ENCODE results near the gene PPBP.

Gene PPBP, protein sequence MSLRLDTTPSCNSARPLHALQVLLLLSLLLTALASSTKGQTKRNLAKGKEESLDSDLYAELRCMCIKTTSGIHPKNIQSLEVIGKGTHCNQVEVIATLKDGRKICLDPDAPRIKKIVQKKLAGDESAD

DNA sequence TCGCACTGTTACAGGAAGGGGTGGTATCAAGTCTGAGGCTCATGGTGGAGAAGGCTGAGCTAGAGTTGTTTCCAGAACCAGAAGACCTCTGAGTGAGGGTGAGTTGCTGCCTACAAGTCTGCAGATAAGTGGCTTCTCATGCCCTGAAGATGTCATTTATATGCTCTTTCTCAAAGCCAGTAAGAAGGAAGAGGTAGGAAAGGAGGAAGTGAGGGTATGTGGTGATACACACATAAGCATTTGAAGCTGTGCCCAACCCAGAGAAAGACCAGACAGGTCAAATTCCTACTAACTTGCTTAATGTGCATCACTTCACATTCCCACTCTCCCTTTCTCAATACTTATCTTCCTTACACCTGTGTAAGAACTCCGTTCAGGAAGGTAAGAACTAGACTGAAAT is at the start of gene PPBP:
PPBP (minus strand) TSS at position 130 of the 400 bp plus-strand sequence; CDS start at position 43, 87 bp downstream.
- no peak for DNase-seq (ENCODE audit: low spot score)

DNA sequence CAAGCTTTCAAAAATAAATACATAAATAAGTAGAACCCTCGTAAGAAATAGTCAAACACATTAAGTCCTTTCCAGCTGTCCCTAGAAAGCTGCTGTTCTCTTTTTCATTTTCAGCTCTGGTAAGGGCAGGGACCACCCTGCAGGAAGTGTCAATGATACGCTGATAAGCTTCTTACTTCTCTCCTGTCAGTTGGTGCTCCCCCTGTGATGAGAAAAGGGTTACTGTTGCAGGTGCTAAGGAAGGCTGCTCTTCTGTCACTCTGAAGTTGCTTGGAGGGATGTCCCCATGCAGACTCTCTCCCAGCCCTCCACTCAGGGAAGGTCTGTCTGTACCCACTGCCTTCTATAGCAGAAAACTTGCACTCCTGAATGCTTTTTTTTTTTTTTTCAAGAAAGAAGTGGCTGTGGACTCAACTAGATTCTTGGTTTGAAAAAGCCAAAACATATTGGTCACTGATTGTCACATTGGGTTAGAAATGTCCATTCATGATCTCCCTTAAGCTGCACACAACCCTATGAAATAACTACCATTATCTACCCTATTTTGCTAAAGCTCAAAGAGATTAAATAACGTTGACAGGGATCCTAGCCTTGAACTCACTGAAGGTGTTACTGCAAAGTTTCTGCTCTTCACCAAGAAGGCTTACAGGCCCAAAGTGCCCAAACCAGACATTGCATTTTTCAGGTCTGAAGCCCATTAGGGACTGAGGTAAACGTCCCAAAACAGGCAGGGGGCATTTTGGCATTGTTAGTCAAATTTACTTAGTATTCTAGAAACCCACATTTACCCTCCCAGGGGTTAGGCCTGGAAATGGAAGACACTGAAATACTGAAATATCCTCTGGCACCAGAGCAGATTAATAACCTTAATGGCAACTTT is 49.3 kb upstream of the PPBP start:
- DNase-seq (ENCODE audit: low spot score) = no peak

DNA sequence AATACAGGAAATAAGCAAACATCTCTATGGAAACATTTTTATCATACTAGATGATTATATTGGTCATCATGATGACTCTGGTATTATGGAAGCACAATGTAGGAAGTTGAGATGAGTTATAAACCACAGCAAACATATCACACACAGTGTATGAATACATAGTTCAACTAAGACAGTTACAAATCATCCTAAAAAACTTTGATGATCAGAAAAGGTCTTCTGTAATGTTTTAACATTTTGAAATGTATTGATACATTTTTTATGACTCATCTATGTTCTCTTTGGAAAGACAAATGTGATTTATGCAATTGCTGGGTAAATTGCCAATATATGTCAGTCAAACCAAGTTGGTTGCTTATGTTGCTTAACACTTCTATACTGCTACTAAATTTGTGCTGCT is 45.7 kb upstream of the PPBP start:
- DNase-seq (ENCODE audit: low spot score) = peak; percentile 11

DNA sequence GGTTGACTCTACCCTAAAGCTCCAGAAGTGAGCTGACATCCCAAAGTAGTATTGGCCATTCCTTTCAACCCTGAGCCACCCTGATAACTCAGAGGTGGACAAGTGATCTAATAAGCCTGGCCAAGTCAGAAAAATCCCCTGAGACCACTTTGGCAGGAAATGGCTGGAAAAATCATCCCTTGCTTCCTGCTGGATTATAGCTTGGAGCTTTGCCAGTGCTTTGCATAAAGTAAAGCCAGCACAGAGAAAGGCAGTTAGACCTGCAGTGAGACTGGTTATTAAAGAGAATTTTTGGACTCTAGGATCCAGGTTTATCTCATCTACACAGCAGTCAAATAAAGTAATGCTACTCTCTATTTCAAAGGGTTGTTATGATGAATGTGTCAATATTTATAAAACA is 44.1 kb upstream of the PPBP start:
- DNase-seq (ENCODE audit: low spot score) = no peak

DNA sequence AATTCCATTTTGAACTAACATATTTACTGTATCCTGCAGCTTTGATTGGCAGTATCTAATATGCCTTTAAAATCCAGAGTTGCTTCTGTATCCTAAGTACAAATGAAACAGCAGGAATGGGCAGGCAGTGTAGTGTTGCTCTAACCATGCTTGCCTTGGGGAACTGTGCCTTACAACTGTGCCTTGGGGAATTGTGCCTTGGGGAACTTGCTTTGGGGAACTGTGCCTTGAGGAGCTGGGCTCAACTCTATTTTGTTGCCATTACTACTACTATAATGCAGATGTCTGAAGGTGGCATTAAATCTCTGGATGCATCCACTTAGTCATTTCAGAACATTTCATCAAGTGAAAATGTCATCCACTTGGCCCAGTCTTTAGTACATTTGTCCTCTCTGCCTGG is 43.6 kb upstream of the PPBP start:
- DNase-seq (ENCODE audit: low spot score) = no peak

DNA sequence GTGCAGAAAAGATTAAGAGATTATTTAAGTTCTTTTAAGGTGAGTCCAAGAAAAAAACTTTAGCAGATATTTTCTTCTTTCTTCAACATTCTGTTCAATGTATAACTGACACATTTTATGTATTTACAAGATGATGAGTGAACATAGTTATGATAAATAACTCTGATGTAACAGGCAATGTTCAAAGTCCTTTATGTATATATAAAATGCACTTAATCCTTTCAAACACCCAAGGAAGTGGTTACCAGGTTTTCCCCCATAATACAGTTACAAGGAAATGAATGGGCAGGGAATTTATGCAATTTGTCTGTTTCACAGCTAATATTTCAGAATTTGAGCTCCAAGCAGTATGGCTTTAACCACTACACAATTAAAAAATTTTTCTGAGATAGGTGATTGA is 42.3 kb upstream of the PPBP start:
- no peak for DNase-seq (ENCODE audit: low spot score)

DNA sequence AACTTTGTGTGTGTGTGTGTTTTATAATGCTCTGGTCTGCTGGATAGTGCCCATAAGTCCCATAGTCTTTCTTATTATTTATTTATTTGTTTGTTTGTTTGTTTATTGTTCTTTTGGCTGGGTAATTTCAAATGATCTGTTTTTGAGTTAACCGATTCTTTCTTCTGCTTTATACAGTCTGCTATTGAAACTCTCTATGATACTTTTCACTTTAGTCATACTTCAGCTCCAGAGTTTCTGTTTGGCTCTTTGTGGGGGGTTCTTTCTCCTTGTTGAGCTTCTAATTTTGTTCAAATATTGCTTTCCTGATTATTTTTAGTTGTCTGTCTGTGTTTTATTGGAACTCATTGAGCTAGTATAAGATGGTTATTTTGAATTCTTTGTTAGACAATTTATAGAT is 40.5 kb upstream of the PPBP start:
- no peak for DNase-seq (ENCODE audit: low spot score)

DNA sequence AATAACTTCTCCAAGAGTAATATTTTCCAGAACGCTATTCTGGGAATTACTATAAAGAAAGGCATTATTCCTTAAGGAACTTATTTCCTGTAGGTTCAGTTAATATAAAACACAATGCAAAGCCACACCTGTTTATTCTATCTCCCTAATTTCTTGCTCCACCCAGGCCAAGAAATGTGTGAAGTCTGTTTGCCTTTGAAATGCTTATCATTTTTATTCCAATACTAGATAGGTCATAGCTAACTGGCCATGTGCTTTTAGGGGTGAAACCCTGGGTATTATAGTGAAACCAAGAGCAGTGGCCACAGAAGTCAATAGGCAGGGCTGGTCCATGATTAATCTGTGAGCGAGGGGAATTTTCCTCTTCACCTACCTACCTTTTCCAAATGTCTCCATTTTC is 35.7 kb upstream of the PPBP start:
- DNase-seq (ENCODE audit: low spot score) = no peak

DNA sequence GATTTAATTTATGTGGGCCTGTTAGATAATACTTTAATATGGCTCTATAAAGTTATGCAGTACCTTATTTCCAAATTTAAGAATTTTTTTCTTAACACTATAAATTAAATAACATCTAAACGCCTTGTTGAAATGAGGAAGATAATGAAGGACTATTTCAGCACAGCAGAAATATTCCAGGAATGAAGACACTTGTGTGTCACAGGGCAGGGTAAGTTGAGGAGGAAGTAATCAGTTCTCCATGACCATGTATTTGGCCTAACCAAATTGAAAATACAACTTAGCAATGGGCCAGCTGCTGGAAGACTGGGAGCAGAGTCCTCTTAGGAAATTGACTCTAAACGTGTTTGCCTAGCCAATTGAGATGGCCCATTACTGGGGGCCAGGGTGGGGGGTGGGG is 33.6 kb upstream of the PPBP start:
- no peak for DNase-seq (ENCODE audit: low spot score)

DNA sequence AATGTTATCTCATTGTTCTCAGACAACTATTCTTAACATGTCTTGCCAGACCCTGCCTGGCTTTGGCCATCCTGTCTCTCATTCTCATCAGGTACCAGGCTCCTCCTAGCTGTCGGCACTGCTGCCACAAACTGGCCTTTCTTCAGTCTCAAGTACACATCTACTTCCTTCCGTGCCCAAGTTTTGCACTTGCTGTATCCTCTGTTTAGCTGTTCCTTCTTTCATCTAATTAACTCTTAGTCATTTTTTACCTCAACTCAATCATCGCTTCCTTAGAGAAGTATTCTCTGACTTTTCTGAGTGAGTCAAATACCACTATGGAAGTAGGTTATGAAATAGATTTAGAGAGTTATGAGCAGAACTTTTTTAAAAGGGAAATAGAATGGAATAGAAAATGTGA is 30.8 kb upstream of the PPBP start:
- no peak for DNase-seq (ENCODE audit: low spot score)

DNA sequence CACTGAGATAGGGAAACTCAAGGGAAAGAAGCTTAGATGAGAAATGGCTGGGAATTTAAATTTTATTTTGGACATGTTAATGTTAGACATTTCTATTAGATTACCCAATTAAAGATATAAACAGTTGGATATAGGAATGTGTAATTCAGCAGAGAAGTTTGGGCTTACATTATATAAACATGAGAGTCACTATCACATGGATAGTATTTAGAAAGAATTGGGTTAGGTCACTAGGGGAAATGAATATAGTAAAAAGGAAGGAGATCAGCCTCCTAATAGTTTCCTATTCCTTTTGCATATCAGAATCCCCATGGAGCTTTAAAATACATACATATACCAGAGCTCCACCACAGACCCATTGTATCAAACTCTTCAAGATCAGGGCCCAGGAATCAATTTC is 30.1 kb upstream of the PPBP start:
- DNase-seq (ENCODE audit: low spot score) = no peak

DNA sequence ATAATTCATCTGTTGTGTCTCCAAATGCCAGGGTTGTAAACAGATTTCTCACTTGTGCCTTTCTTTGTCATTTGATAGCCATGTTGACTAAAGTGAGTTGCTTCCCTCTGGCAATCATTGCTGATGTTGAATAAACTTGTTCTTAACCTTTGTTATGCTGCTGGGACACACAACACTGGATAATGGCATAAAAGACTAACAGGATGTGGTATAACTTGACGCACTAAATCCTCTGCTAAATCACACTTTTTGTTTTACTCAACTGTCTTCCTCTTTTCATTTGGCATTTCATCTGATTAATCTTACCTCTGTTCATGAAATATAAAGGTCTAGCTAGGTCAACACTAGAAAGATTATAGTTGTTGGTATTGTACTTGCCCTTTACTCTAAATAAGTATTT is 28.1 kb upstream of the PPBP start:
- no peak for DNase-seq (ENCODE audit: low spot score)

DNA sequence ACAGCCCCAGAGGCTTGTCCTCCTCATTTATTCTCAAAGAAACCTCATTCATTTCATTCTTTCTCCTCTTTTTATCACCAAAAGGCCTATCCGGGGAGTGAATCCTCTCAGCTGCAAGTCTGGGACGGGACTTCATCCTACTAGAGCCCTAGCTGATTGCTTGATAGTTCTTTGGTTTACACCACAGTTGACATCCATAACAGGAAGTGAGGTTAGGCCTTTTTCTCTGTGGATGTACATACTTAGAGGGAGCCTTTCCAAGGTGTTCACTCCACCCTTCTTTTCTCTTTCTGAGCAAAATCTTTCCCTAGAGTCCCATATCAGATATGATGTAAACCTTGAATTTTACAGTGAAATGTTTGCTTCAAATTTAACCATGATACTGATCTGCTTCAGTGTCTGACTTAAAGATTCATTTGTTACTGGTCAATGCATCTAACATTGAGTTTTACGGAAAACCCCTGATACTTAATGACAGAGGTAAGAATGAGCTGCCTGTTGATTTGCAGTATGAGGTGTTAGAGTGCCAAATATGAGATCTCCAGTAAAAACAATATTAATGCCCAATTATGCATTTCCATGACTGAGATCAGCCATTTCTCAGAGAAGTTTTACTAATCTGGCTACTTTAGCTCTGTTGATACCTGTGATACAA is 27.3 kb upstream of the PPBP start:
- no peak for DNase-seq (ENCODE audit: low spot score)

DNA sequence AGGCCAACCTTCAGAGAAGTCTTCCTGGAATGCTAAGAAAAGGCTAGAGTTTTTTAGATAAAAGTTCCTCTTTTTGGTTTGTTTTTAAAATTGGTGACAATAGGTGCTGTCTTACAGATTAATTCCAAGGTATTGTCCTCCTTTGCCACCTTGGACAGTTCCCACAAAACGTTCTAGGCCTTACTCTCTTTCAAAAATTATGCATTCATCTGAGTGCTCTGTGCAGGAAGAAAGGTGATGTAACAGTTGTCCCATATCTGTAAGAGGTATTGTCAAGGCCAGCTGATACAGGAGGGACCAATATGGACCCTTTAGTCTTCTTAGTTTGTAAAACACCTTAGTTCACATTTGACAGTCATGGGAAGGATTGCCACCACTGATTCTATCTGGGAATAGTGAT is 26.3 kb upstream of the PPBP start:
- DNase-seq (ENCODE audit: low spot score) = no peak

DNA sequence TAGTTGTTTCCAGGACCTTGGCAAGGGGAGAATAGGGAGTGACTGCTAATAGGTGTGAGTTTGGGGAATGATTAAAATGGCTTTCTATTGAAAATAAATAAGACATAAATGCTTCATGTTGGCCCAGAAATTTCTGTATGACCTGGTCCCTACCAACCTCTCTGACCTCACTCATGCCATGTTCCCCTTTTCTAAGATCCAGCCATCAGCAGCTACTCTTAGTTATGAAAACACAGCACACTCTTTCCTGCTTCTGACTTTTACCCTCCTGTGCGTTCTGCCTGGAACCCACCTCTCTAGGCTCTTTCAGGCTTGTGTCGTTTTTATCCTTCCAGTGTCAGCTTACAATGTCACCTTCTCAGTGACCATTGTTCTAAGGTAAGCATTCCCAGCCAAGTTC is 25.3 kb upstream of the PPBP start:
- DNase-seq (ENCODE audit: low spot score) = no peak

DNA sequence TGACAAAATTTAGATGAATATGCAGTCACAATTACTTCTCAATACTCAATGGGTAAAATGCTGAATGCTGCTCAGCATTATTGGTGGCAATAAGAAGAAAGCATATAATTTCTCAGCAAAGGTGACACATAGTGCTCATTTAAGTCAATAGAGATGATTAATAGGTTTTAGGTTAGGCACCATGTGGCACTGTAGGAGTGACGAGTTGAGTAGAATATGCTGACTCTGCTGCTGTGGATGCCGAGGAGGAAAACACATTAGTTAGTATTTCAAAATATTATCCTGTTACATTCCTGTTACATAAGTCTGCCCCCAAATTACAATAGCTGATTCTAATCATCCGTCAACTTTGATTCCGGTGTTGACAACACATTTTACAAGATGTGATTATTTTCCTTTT is 24.1 kb upstream of the PPBP start:
- no peak for DNase-seq (ENCODE audit: low spot score)

DNA sequence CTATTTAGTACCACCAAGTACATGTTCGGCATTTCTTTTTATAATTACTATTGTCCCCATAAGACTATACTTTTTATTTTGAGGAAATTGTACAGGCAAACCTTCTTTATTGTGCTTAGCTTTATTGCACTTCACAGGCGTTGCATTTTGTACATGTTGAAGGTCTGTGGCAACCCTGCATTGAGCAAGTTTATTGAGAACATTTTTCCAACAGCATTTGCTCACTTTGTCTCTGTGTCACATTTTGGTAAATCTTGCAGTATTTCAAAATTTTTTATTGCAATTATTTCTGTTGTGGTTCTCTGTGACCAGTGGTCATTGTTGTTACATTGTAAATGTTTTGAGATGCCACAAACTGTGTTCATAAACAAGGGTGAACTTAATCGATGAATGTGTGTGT is 21.3 kb upstream of the PPBP start:
- no peak for DNase-seq (ENCODE audit: low spot score)

DNA sequence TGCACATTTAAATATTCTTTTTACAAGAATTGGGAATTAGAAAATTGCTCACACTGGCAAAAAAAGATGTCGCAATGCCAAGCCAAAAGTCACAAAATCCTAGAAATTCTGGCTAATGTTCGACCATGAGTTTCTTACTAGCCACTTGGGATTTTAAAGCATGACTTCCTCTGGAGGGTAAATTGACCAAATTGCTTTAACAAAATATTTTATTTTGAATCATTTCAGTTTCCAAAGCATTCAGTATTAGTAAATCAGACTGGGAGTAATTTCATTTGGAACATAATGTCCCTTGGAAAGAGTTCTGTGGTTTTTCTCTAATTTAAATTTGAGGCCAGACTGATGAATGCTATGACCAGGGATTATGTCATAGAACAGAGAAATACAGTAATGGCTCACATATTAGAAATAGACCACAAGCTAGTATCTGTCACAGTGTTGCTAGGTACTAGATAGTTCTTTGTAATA is 18.1 kb upstream of the PPBP start:
- DNase-seq (ENCODE audit: low spot score) = peak; percentile 22

DNA sequence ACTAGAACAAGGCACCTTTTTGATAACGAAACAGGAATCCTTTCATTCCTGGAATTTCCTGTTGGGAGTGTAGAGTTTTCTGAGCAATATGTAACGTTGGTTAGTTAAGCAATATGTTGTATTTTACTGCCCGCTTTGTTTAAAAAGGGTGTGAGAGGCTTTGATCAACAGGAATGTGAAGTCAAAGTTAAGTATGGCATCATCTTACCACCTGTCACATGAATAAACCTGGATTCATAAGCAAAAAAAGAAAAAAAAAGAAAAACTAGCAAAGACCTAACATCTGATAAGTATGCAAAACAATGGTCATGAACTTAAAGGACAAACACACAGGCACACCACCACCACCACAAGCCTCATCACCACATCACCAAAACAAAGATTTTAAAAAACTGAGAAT is 17.5 kb upstream of the PPBP start:
- DNase-seq (ENCODE audit: low spot score) = no peak

DNA sequence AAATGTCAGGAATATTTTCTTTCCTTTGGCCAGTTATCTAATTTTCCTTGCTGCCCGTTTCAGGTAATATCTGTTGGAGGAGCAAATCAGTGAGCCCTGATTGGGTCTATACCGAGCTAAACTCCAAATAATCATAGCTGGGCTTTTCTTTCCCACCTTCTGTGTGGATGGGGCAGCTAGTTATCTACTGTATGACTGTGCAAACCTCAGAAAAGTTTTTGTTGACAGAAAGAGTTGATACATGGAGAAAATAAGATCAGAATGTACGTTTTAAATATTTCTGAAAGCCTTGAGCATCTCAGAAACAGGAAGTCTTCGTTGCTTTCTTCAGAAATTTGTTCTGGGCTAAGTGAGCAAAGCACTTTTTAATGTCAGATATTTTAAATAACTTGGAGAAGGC is 16.7 kb upstream of the PPBP start:
- DNase-seq (ENCODE audit: low spot score) = no peak

DNA sequence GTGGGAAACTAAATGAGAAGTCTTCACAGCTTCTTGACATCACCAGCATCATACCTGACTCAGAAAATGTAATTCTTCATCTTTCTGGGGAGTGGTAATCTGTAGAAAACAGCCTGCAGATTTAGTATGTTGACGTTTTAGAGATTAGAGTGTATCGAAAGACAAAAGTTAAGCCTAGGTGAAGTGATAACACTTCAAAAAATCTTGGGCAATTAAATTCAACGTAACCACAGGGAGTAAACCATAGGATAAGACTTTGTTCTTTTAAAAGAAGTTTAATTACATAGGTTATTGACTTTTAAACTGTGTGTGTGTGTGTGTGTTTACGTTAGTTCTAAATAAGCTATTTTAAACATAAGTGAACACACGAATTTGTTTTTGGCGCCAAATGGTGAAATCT is 12.3 kb upstream of the PPBP start:
- DNase-seq (ENCODE audit: low spot score) = no peak

DNA sequence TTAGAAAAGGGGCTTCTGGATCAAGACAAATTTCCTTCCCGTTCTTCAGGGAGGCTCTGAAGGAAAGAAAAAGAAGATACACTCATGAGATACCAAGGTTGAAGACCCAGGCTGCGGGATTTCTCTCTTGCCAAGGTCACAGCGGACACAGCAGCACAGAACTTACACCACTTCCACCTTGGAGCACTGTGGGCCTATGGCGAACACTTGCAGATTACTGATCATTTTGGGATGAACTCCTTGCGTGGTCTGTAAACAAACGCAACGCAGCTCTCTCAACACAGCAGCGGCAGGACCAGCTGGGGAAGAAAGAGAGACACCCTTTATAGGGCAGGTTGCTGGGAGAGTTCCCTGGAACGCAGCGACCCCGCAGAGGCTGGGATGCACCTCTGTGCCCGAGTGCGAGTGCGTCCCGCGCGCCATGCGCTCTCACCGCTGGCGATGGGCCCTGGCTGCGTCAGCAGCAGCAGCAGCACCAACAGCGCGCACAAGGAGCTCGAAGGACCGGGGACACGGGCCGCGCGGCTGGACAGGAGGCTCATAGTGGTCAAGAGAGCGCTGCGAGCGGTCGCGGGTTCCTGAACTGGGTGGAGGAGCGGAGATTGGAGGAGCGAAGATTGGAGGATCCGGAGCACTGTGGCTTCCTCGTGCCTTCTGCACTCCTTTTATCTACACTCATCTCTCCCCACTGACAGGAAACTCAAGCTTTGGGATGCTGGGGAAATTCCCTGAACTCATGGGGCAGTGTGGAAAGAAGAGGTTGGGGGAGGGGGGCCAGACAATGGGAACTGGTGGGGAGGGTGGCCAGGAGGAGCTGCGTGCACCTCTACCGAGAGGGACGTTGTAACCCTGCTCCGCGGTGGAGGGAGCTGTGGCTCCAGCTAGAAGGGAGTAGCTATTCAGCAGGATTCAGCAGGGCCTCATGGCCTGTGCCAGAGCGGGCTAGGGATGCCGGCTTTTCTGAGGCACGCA is 10.3 kb upstream of the PPBP start, which contains the start of gene CXCL5:
CXCL5 (minus strand) TSS at position 638 of the 972 bp plus-strand sequence; CDS start at position 542, 96 bp downstream.
- peak; percentile 20 for DNase-seq (ENCODE audit: low spot score)

Measured in GM03348 (cell line).